Keratinocyte (primary cell): ENCODE data around the gene TRIM9. TPM values are rescaled to one million over a fixed set of nuclear protein-coding genes. Genes with fewer than 3 reads are reported as not detected.
"Not testable (repeated sequence)": the region's sequence is repeated elsewhere in the genome, so short reads cannot be mapped to it uniquely, and the experiment has no call there.

Experiments
- DNase-seq: peaks from one replicate; pipeline ENCODE4 v3.0.0-alpha.2; 2011; ENCODE audit warnings: low read depth, missing footprints, low spot score
- FAIRE-seq: peaks from 2 replicates; lab custom pipeline; 2011; peaks lifted over from hg19 to GRCh38; lab: Jason Lieb, UNC
- H2AFZ ChIP-seq: 2 replicates; pipeline ENCODE4 v1.6.0; 2012; ENCODE audit warnings: low read length, control low read depth, inconsistent platforms; ENCODE audit not compliant: control insufficient read depth
- H3K27ac ChIP-seq: 2 replicates; pipeline ENCODE4 v1.5.1; 2011; ENCODE audit warnings: low read length; ENCODE audit not compliant: control insufficient read depth, insufficient read depth
- H3K27me3 ChIP-seq: 3 replicates; pipeline ENCODE4 v1.6.0; 2011; ENCODE audit warnings: low read length; ENCODE audit not compliant: control insufficient read depth, insufficient read depth; ENCODE audit errors: extremely low read depth
- H3K36me3 ChIP-seq, 2 experiments: 2 replicates in 1 of 2; 3 replicates in 1 of 2; pipeline ENCODE4 v1.5.1; 2011; ENCODE audit warnings: low read length in 2 of 2, mild to moderate bottlenecking in 1 of 2; ENCODE audit not compliant: control insufficient read depth in 2 of 2, insufficient read depth in 2 of 2; ENCODE audit errors: extremely low read depth in 1 of 2
- H3K4me1 ChIP-seq: 3 replicates; pipeline ENCODE4 v1.5.1; 2011; ENCODE audit warnings: low read length; ENCODE audit not compliant: control insufficient read depth, insufficient read depth; ENCODE audit errors: extremely low read depth
- H3K4me2 ChIP-seq: 3 replicates; pipeline ENCODE4 v1.6.0; 2011; ENCODE audit warnings: low read depth, low read length; ENCODE audit not compliant: control insufficient read depth, insufficient read depth; ENCODE audit errors: extremely low read depth
- H3K4me3 ChIP-seq, 3 experiments: fragments of 200-600 bp in 1 of 3; sonication (generic) in 1 of 3; 2 replicates in 2 of 3; 3 replicates in 1 of 3; pipeline ENCODE4 v1.5.1; 2011 to 2016; ENCODE audit warnings: low read length in 3 of 3, mild to moderate bottlenecking in 3 of 3, control low read depth in 2 of 3, inconsistent platforms in 1 of 3, low read depth in 1 of 3, mixed read lengths in 1 of 3, mixed run types in 1 of 3, moderate library complexity in 1 of 3; ENCODE audit not compliant: control insufficient read depth in 2 of 3, insufficient read depth in 2 of 3; ENCODE audit errors: extremely low read depth in 1 of 3
- H3K79me2 ChIP-seq: 2 replicates; pipeline ENCODE4 v1.6.0; 2012; ENCODE audit warnings: low read length; ENCODE audit not compliant: control insufficient read depth, insufficient read depth
- H3K9ac ChIP-seq: 3 replicates; pipeline ENCODE4 v1.6.0; 2011; ENCODE audit warnings: low read length; ENCODE audit not compliant: control insufficient read depth, insufficient read depth; ENCODE audit errors: extremely low read depth
- H3K9me1 ChIP-seq: 3 replicates; pipeline ENCODE4 v1.6.0; 2011; ENCODE audit warnings: low read length; ENCODE audit not compliant: control insufficient read depth, insufficient read depth; ENCODE audit errors: extremely low read depth
- H3K9me3 ChIP-seq: 2 replicates; pipeline ENCODE4 v1.5.1; 2012; ENCODE audit warnings: low read depth, low read length; ENCODE audit not compliant: control insufficient read depth
- H4K20me1 ChIP-seq: 3 replicates; pipeline ENCODE4 v1.6.0; 2011; ENCODE audit warnings: low read length; ENCODE audit not compliant: control insufficient read depth, insufficient read depth; ENCODE audit errors: extremely low read depth
- CTCF ChIP-seq, 3 experiments: IDR thresholded peaks in 1 of 3; conservative IDR thresholded peaks in 1 of 3; optimal IDR thresholded peaks in 1 of 3; 2 replicates in 2 of 3; 3 replicates in 1 of 3; pipeline versions ENCODE3 to v1.5.1; 2011; ENCODE audit warnings: low read length in 3 of 3, mild to moderate bottlenecking in 3 of 3, moderate library complexity in 2 of 3, control low read depth in 1 of 3, inconsistent platforms in 1 of 3; ENCODE audit not compliant: insufficient read depth in 2 of 3; ENCODE audit errors: extremely low read depth in 1 of 3
- EZH2 ChIP-seq: IDR thresholded peaks from one replicate; pipeline ENCODE4 v1.6.1; 2012; ENCODE audit warnings: inconsistent platforms, mild to moderate bottlenecking, low read length, moderate library complexity
- dilution Hi-C: fragments of 300-500 bp; cut with MboI; formaldehyde crosslinking; loops from one replicate; pipeline ENCODE4 v1.7.0; 2020; ENCODE audit warnings: low sequenced_read_pairs; ENCODE audit not compliant: extremely low pct_ligation_motif_present
- polyA plus RNA-seq, 5 experiments: library from polyadenylated mRNA; depleted of rRNA in 3 of 5; stranded (reverse) in 3 of 5; stranded (forward) in 1 of 5; unstranded in 1 of 5; fragments of >200 nt; gene quantifications; 1 replicate in 1 of 5; 2 replicates in 3 of 5; 3 replicates in 1 of 5; pipeline versions ENCODE4 v1.2.1 to v1.2.3, GENCODE V29; 2011 to 2012; ENCODE audit warnings: missing spikeins in 2 of 5, low read depth in 1 of 5, low replicate concordance in 1 of 5

Gene TRIM9
- polyA plus RNA-seq, 1 donor (not counting 4 experiments of a cell fraction or from before 2014, with no cell fraction given): 0.04 TPM

GRCh38 chr14:50998612-50999011 is 96.3 kb downstream of the TRIM9 start:
- FAIRE-seq (no peak), DNase-seq (no peak)
- dilution Hi-C loops: no loop called here
- TF ChIP-seq CTCF (optimal IDR thresholded peaks at IDR 0.05 in 1 of 3, IDR thresholded peaks at IDR 0.05 in 1 of 3, conservative IDR thresholded peaks at IDR 0.05 in 1 of 3; ENCODE audit: extremely low read depth in 1 of 3, insufficient read depth in 2 of 3, low read length in 3 of 3) (no peak), EZH2 (no peak)
- Histone ChIP-seq H2AFZ (no peak overlapping the region), H3K27me3 (peaks cover under 1% of the 10 kb centered on the region), H3K4me2 (no peak overlapping the region), H3K27ac (no peak overlapping the region), H3K9me3 (no peaks in the 10 kb centered on the region), H3K4me3 (no peak overlapping the region), H3K9me1 (no peaks in the 10 kb centered on the region), H4K20me1 (no peaks in the 10 kb centered on the region), H3K4me1 (no peaks in the 10 kb centered on the region), H3K9ac (no peak overlapping the region), H3K36me3 (no peaks in the 10 kb centered on the region), H3K79me2 (no peaks in the 10 kb centered on the region)

- FAIRE-seq: no peak
- no peak for DNase-seq
- dilution Hi-C loops: no loop called here
Measured at GRCh38 chr14:50997712-50998111, 97.2 kb downstream of the TRIM9 start.

GRCh38 chr14:50994158-50994557 is 100.7 kb downstream of the TRIM9 start:
- H3K36me3 ChIP-seq, FAIRE-seq, dilution Hi-C loops, H4K20me1 ChIP-seq, H3K4me1 ChIP-seq, DNase-seq, H3K4me3 ChIP-seq, H3K27me3 ChIP-seq, H3K79me2 ChIP-seq, H3K27ac ChIP-seq, H3K4me2 ChIP-seq, H2AFZ ChIP-seq, H3K9me1 ChIP-seq, H3K9me3 ChIP-seq, H3K9ac ChIP-seq: not testable (repeated sequence)

More at GRCh38 chr14:50997712-50998111, 97.2 kb downstream of the TRIM9 start:
- H4K20me1 ChIP-seq: no peaks in the 10 kb centered on the region
- H3K36me3 ChIP-seq: no peaks in the 10 kb centered on the region
- no peaks in the 10 kb centered on the region for H3K9me3 ChIP-seq
- no peak overlapping the region for H3K4me3 ChIP-seq
- no peak overlapping the region for H3K4me2 ChIP-seq
- no peaks in the 10 kb centered on the region for H3K9me1 ChIP-seq
- no peaks in the 10 kb centered on the region for H3K4me1 ChIP-seq
- no peak overlapping the region for H2AFZ ChIP-seq
- H3K9ac ChIP-seq: no peak overlapping the region
- TF ChIP-seq EZH2 (no peak), CTCF (optimal IDR thresholded peaks at IDR 0.05 in 1 of 3, IDR thresholded peaks at IDR 0.05 in 1 of 3, conservative IDR thresholded peaks at IDR 0.05 in 1 of 3; ENCODE audit: extremely low read depth in 1 of 3, insufficient read depth in 2 of 3, low read length in 3 of 3) (no peak)
- H3K79me2 ChIP-seq: no peaks in the 10 kb centered on the region
- no peak overlapping the region for H3K27ac ChIP-seq
- H3K27me3 ChIP-seq: peaks cover 5% of the 10 kb centered on the region
